Transverse colon (tissue), 4 donors: ENCODE data around the gene DTNBP1.

Experiments used
- CTCF ChIP-seq, 5 experiments: fragments of 200-600 bp in 3 of 5; fragments of 450-650 bp in 2 of 5; sonication (generic) in 3 of 5; IDR thresholded peaks; 1 replicate in 2 of 5; 2 replicates in 3 of 5; pipeline ENCODE4 v1.5.1; 2016 to 2017; ENCODE audit warnings: antibody characterized with exemption in 5 of 5, inconsistent platforms in 3 of 5, mild to moderate bottlenecking in 2 of 5, moderate library complexity in 1 of 5
- EP300 ChIP-seq: sonication (generic); formaldehyde crosslinking; IDR thresholded peaks from one replicate; pipeline ENCODE4 v1.6.1; 2017; ENCODE audit warnings: antibody characterized with exemption, low read depth
- POLR2A ChIP-seq: fragments of 450-650 bp; IDR thresholded peaks from one replicate; pipeline ENCODE4 v1.6.1; 2016; ENCODE audit warnings: antibody characterized with exemption, mild to moderate bottlenecking, moderate library complexity
- POLR2AphosphoS5 ChIP-seq, 3 donors: sonication (generic); formaldehyde crosslinking; IDR thresholded peaks; one replicate each; pipeline ENCODE4 v1.6.1; 2016; ENCODE audit warnings: antibody characterized with exemption in 3 of 3

DNA sequence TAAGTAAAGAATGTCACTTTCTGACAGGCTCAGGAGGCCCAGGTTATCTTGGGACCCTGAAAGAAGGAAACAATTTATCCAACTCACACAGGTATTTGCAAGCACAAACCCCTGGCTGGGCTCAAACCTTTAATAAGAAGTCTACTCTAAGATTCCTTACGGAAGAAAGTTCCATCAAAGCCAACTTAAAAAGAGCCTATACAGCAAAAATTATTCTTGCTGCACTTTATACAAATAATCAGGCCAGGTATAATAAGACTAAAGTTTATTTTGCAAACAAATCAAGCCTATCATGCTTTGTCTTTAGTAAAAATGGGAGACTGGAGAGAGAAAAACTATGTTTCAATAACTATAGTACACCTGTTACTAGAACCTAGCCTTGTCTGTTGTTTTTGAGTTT lies 102.1 kb downstream of the DTNBP1 start:
- TF ChIP-seq CTCF (IDR thresholded peaks at IDR 0.05) (no peak), POLR2AphosphoS5 (IDR thresholded peaks at IDR 0.05) (no peak), POLR2A (no peak), EP300 (no peak)
